Activated effector memory CD4-positive, alpha-beta T cell treated with anti-CD3 and anti-CD28 coated beads, Interleukin-2, amount 50 U/mL, for 16 hours (primary cell): ENCODE data around the gene TRIM24.

Experiments used
- DNase-seq: peaks from one replicate; pipeline ENCODE4 v3.0.0-alpha.2; 2020

The TRIM24 gene

GRCh38 chr7:138584283-138584682 lies 124.2 kb downstream of the TRIM24 start:
- DNase-seq: no peak

GRCh38 chr7:138584696-138585095 lies 124.6 kb downstream of the TRIM24 start:
- no peak for DNase-seq

- no peak for DNase-seq
These were observed 125.4 kb downstream of the TRIM24 start for GRCh38 chr7:138585283-138585993.

GRCh38 chr7:138587485-138587884 lies 127.4 kb downstream of the TRIM24 start:
- no peak for DNase-seq

GRCh38 chr7:138588986-138589385 lies 128.9 kb downstream of the TRIM24 start:
- no peak for DNase-seq

- DNase-seq: no peak
These were observed 130.1 kb downstream of the TRIM24 start for GRCh38 chr7:138590154-138590553.

- DNase-seq: no peak
These were observed 135.4 kb downstream of the TRIM24 start for GRCh38 chr7:138595454-138595853.

- no peak for DNase-seq
These were observed 142.4 kb downstream of the TRIM24 start for GRCh38 chr7:138602451-138602850.

- no peak for DNase-seq
These were observed 143.7 kb downstream of the TRIM24 start for GRCh38 chr7:138603549-138604318.

- no peak for DNase-seq
These were observed 146.2 kb downstream of the TRIM24 start for GRCh38 chr7:138606236-138606635.

GRCh38 chr7:138607216-138608126 lies 147.4 kb downstream of the TRIM24 start:
- DNase-seq: no peak

- DNase-seq: no peak
These were observed 148.2 kb downstream of the TRIM24 start for GRCh38 chr7:138608275-138608674.

GRCh38 chr7:138610671-138611170 lies 150.7 kb downstream of the TRIM24 start:
- no peak for DNase-seq

- no peak for DNase-seq
These were observed 153.6 kb downstream of the TRIM24 start for GRCh38 chr7:138613630-138614029.

GRCh38 chr7:138616085-138616484 lies 156.0 kb downstream of the TRIM24 start:
- no peak for DNase-seq

GRCh38 chr7:138618506-138618905 lies 158.4 kb downstream of the TRIM24 start:
- no peak for DNase-seq

- no peak for DNase-seq
These were observed 158.9 kb downstream of the TRIM24 start for GRCh38 chr7:138618933-138619332.

GRCh38 chr7:138622841-138623240 lies 162.8 kb downstream of the TRIM24 start:
- DNase-seq: no peak

- DNase-seq: no peak
These were observed 165.2 kb downstream of the TRIM24 start for GRCh38 chr7:138625084-138625848.

- DNase-seq: no peak
These were observed 165.8 kb downstream of the TRIM24 start for GRCh38 chr7:138625849-138626230.

- DNase-seq: no peak
These were observed 166.8 kb downstream of the TRIM24 start for GRCh38 chr7:138626846-138627245.

- DNase-seq: no peak
These were observed 167.3 kb downstream of the TRIM24 start for GRCh38 chr7:138627361-138627760.
